Psoas muscle (tissue), 8 donors: ENCODE data around the gene RANBP17. TPM values are rescaled to one million over a fixed set of nuclear protein-coding genes. Genes with fewer than 3 reads are reported as not detected.
"Not testable (repeated sequence)": the region's sequence is repeated elsewhere in the genome, so short reads cannot be mapped to it uniquely, and the experiment has no call there.

ENCODE experiments used
- ATAC-seq, 4 donors: fragments of 200-7000 bp; cut with Tn5 transposase; one replicate each; pipeline ENCODE4 v1.9.1; 2020; ENCODE audit warnings: moderate library complexity in 3 of 4, mild to moderate bottlenecking in 2 of 4
- DNase-seq, 2 donors: peaks; one replicate each; pipeline ENCODE4 v3.0.0-alpha.2; 2020
- H3K27ac ChIP-seq: fragments of 200-600 bp; one replicate; pipeline ENCODE4 v1.8.0; 2022
- H3K27me3 ChIP-seq, 3 donors: fragments of 200-600 bp in 1 of 3; one replicate each; pipeline versions ENCODE4 v1.6.1 to v1.8.0; 2013 to 2022; ENCODE audit warnings: low read length in 2 of 3, mild to moderate bottlenecking in 2 of 3, moderate library complexity in 1 of 3; ENCODE audit not compliant: insufficient read depth in 3 of 3
- H3K36me3 ChIP-seq, 2 donors: fragments of 200-600 bp in 1 of 2; one replicate each; pipeline versions ENCODE4 v1.6.1 to v1.8.0; 2013 to 2022; ENCODE audit warnings: low read depth in 1 of 2, mild to moderate bottlenecking in 1 of 2, moderate library complexity in 1 of 2; ENCODE audit not compliant: insufficient read depth in 1 of 2
- H3K4me1 ChIP-seq: fragments of 200-600 bp; one replicate; pipeline ENCODE4 v1.8.0; 2022
- H3K4me3 ChIP-seq: fragments of 200-600 bp; one replicate; pipeline ENCODE4 v1.8.0; 2022; ENCODE audit warnings: mild to moderate bottlenecking
- H3K9me3 ChIP-seq: fragments of 200-600 bp; one replicate; pipeline ENCODE4 v1.8.0; 2022
- CTCF ChIP-seq: fragments of 200-600 bp; IDR thresholded peaks from one replicate; pipeline ENCODE4 v1.8.0; 2022; ENCODE audit warnings: antibody characterized with exemption
- WGBS, 3 donors: extraction: QIAGEN DNeasy Blood & Tissue Kit; methylation state at CpG; one replicate each; pipeline versions ENCODE4 v1.1.6 to v1.1.7; 2013; 5-methylcytosine and 5-hydroxymethylcytosine counted together
- intact Hi-C, 2 donors: fragments of 100-400 bp; cut with DNase I; formaldehyde crosslinking; loops; one replicate each; pipeline versions ENCODE4 v1.11.0 to v1.14.2; 2022
- polyA plus RNA-seq, 3 donors: library from polyadenylated mRNA; stranded (reverse); fragments of 200-250 nt; gene quantifications; one replicate each; pipeline ENCODE4 v1.2.3, GENCODE V29; 2013
- total RNA-seq, 4 donors: library from RNA; stranded (reverse); fragmentation: NEBNext Ultra II Directional in 2 of 4; extraction: Animal tissue kit (Norgen Biotek cat#: 25700) in 2 of 4; gene quantifications; one replicate each; pipeline versions ENCODE4 v1.2.1 to v1.2.4, GENCODE V29; 2021 to 2023
- donor health status: healthy with polysubstance abuse.
- donor health status: DM: no; HTN: no; CAD: no; lungs with moderate emphysema.
- donor health status: Bipolar disorder and iron deficiency.
- donor health status: healthy.
- donor health status: DM: yes; HTN: yes; CAD: no.
- donor health status: DM: no; HTN: no; CAD: no.
- donor health status: DM: no; HTN: no; CAD: no.
- donor health status: DM: yes; HTN: yes; CAD: no.

The RANBP17 gene
- total and polyA plus RNA-seq, 7 donors = 0.03 to 3.2 (median 1.0) TPM

GRCh38 chr5:171288066-171288465, 426.2 kb downstream of the RANBP17 start:
- peaks cover 0 to 5% (median 0%) of the 10 kb centered on the region in 3 donors for H3K27me3 ChIP-seq
- no peak for DNase-seq
- H3K36me3 ChIP-seq = no peaks in the 10 kb centered on the region
- no peak overlapping the region for H3K27ac ChIP-seq
- 82 to 90% (median 82%) methylated on average over 2 of the region's 2 CpGs for WGBS, 3 donors
- no peaks in the 10 kb centered on the region for H3K4me1 ChIP-seq
- no peak overlapping the region for H3K4me3 ChIP-seq
- H3K9me3 ChIP-seq = no peaks in the 10 kb centered on the region
- no peak for TF ChIP-seq CTCF
- intact Hi-C loops = no loop called here
- ATAC-seq = no peak

GRCh38 chr5:171291371-171291770, 429.6 kb downstream of the RANBP17 start:
- TF ChIP-seq CTCF = no peak
- DNase-seq (no peak), ATAC-seq (no peak)
- Histone ChIP-seq H3K27ac (no peak overlapping the region), H3K9me3 (no peaks in the 10 kb centered on the region), H3K4me1 (no peaks in the 10 kb centered on the region), H3K4me3 (no peak overlapping the region), H3K27me3 (peaks cover 0 to 8% (median 0%) of the 10 kb centered on the region in 3 donors), H3K36me3 (no peaks in the 10 kb centered on the region)
- WGBS, 3 donors = 91 to 95% (median 93%) methylated on average over 4 of the region's 4 CpGs
- intact Hi-C loops = no loop called here

GRCh38 chr5:171295299-171295698, 433.5 kb downstream of the RANBP17 start:
- TF ChIP-seq CTCF = no peak
- Histone ChIP-seq H3K9me3 (no peaks in the 10 kb centered on the region), H3K36me3 (no peaks in the 10 kb centered on the region), H3K27me3 (peaks cover 0 to 8% (median 0%) of the 10 kb centered on the region in 3 donors), H3K27ac (no peak overlapping the region), H3K4me3 (no peak overlapping the region), H3K4me1 (no peaks in the 10 kb centered on the region)
- DNase-seq (no peak), ATAC-seq (no peak)
- WGBS, 3 donors = 70 to 79% (median 71%) methylated on average over 1 of the region's 1 CpG
- intact Hi-C loops = no loop called here

- Histone ChIP-seq H3K4me3 (no peak overlapping the region), H3K9me3 (no peaks in the 10 kb centered on the region), H3K27me3 (peaks cover 0 to 8% (median 0%) of the 10 kb centered on the region in 3 donors), H3K4me1 (no peaks in the 10 kb centered on the region), H3K36me3 (no peaks in the 10 kb centered on the region), H3K27ac (no peak overlapping the region)
- ATAC-seq (no peak), DNase-seq (no peak)
- intact Hi-C loops = no loop called here
- WGBS, 3 donors = 85 to 89% (median 88%) methylated on average over 5 of the region's 5 CpGs
- TF ChIP-seq CTCF = no peak
Measured at GRCh38 chr5:171295801-171296200, 434.0 kb downstream of the RANBP17 start.

GRCh38 chr5:171297941-171298340, 436.1 kb downstream of the RANBP17 start:
- ATAC-seq, H3K27me3 ChIP-seq, H3K27ac ChIP-seq, H3K9me3 ChIP-seq, H3K36me3 ChIP-seq, DNase-seq, intact Hi-C loops, H3K4me3 ChIP-seq, H3K4me1 ChIP-seq: not testable (repeated sequence)
- 94 to 96% (median 96%) methylated on average over 6 of the region's 6 CpGs for WGBS, 3 donors
